GM23248 (cell line): ENCODE measurements around the gene SPAG7.

Experiments used
- EZH2 ChIP-seq: fragments of 200-600 bp; sonication (generic); IDR thresholded peaks from 2 replicates; pipeline ENCODE4 v1.6.1; 2018; ENCODE audit warnings: antibody characterized with exemption, mild to moderate bottlenecking; ENCODE audit not compliant: insufficient read depth, poor library complexity, severe bottlenecking
- EZH2phosphoT487 ChIP-seq: fragments of 200-600 bp; sonication (generic); IDR thresholded peaks from 2 replicates; pipeline ENCODE4 v1.6.1; 2018; ENCODE audit warnings: antibody characterized with exemption, moderate library complexity, mild to moderate bottlenecking, low read depth; ENCODE audit not compliant: insufficient read depth

GRCh38 chr17:4974115-4974670 lies 6.6 kb upstream of the SPAG7 start:
- TF ChIP-seq EZH2phosphoT487 (no peak), EZH2 (no peak)
